HG03565 (cell line): Measurements from ENCODE around the gene POLA1.
"Not testable (repeated sequence)": the region's sequence is repeated elsewhere in the genome, so short reads cannot be mapped to it uniquely, and the experiment has no call there.

Experiments
- ATAC-seq: cut with Tn5 transposase; IDR thresholded peaks from one replicate; pipeline ENCODE4 v1.9.1; 2021; ENCODE audit warnings: mild to moderate bottlenecking, moderate library complexity; ENCODE audit not compliant: unreplicated experiment

POLA1 gene

DNA sequence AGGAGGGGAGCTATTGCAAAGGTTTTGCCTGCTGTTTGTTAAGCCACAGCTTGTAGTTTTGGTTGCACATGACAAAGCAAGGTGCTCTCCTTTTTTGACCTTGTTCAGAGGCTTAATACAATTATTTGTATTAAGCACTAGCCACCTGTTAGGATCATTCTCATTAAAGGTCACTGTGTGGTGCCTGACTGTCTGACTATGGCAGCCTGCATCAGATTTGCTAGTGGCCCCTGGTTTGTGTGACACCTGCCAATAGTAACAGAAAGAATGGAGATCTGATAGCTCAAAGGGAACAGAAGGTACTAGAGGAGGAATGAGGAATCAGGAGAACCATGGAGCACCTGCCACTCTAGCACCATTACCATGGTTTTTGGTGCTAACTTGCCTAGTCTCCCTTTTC, 102.5 kb downstream of the POLA1 start:
- no peak for ATAC-seq

- ATAC-seq, result no peak
These were observed 105.4 kb downstream of the POLA1 start for GRCh38 chrX:24799078-24799477.

DNA sequence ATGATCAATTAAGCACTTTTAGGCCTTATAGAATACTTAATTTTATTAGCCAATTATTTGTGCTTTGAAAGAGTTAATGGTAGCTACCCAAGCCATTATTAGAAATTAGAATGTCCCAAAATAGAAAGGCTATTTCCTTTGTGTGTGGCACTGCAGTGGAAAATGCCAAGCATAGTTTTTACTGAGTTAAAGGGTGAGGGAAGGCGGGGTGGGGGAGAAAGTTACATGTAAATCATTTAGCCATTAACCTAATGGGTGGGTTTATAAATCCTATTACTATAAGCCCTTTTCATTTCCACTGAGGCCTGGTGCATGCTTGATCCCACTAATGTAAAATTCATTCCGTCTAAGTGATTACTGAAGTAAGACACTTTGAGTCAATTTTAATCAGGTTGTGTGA, 105.8 kb downstream of the POLA1 start:
- no peak for ATAC-seq

- no peak for ATAC-seq
These were observed 111.5 kb downstream of the POLA1 start for GRCh38 chrX:24805201-24805600.

- not testable (repeated sequence) for ATAC-seq
These were observed 126.1 kb downstream of the POLA1 start for GRCh38 chrX:24819807-24820206.

GRCh38 chrX:24828147-24828546, 134.4 kb downstream of the POLA1 start:
- ATAC-seq, result no peak

DNA sequence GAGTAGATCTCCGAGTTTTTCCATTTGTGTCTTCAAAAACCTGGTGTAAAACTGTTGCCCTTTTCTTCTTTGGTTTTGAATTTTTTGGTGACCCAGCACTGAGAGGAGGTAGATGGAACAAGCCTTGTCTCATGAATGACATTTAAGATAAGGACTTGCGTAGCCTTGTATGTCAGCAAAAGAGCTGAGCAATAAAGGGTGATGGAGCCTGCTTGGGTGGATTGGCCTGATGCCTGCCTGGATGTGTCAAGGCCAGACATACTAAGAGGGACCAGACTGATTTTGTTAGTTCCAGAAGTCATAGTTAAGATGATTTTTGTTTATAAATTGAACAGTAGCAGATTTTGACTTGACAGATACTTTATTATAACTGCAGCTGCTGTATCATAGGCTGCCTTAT, 134.9 kb downstream of the POLA1 start:
- ATAC-seq, result no peak

DNA sequence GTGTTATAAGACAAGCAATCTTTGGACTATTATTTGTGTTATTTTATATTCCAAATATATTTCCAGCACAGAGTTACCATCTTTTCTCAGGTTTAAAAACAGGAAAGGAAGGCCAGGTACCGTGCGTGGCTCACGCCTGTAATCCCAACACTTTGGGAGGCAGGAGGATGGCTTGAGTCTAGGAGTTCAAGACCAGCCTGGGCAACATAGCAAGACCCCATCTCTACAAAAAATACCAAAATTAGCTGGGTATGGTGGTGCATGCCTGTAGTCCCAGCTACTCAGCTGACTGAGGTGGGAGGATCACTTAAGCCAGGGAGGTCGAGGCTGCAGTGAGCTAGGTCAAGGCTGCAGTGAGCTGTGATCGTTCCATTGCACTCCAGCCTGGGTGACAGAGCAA, 140.0 kb downstream of the POLA1 start:
- ATAC-seq, result no peak

GRCh38 chrX:24837966-24838365, 144.2 kb downstream of the POLA1 start:
- no peak for ATAC-seq

- no peak for ATAC-seq
These were observed 144.9 kb downstream of the POLA1 start for GRCh38 chrX:24838629-24839028.

DNA sequence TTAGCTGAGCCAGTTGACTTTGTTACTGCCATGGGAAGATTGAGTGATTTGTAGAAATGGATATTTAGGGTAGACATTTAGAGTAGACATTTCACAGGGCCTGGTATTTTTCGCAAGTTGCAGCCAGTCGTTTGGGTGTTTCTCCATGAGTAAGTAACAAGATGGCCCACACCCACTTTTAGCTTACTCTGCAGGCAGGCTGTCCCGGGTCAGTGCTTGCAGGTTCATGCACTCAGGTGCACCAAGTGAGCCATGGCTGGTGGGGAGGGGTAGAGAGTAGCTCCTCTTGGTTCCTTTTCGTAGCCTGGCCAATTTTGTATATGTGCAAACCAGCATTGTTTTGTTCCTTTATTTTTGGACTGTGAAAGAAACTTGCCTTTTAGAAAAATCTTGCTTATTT, 145.6 kb downstream of the POLA1 start:
- no peak for ATAC-seq

DNA sequence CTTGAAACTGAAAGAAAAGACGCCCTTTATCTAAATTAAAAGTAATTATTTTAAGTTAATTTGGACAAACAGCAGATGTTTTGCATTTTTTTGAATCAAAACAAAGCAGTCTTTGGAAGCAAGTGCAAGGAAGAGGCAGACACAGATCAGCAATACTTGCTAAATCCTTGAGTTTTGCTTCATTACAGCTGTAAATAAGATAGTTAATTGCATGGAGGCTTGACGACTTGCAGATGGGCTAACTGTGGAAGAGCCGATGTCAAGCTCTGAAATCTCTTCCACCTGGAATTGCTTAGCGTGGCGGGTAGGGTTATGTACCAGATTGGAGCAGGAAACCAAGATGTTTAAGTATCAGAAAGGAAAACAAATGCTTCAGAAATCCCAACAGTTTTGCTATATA, 148.8 kb downstream of the POLA1 start:
- ATAC-seq, result no peak

GRCh38 chrX:24846550-24847150, 152.9 kb downstream of the POLA1 start:
- no peak for ATAC-seq

DNA sequence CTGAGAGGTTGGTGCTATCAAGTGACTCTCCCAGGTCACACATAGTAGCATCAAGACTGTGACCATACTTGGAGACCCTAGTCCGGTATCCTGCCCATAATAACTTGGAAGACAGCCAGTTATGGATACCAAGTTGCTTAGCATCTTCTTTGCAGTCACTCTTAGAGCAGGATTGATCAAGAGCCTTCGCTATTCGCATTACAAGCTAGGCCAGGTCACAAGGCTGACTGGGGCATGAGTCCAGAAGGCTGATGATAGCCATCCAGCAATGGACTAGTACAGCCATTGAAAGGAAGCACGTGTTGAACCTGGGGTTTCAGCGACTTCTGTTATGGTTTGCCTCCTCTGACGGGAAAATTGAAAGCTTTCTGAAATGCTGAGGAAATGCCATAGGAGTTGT, 157.6 kb downstream of the POLA1 start:
- no peak for ATAC-seq

GRCh38 chrX:24851780-24852179, 158.1 kb downstream of the POLA1 start:
- ATAC-seq, result no peak

DNA sequence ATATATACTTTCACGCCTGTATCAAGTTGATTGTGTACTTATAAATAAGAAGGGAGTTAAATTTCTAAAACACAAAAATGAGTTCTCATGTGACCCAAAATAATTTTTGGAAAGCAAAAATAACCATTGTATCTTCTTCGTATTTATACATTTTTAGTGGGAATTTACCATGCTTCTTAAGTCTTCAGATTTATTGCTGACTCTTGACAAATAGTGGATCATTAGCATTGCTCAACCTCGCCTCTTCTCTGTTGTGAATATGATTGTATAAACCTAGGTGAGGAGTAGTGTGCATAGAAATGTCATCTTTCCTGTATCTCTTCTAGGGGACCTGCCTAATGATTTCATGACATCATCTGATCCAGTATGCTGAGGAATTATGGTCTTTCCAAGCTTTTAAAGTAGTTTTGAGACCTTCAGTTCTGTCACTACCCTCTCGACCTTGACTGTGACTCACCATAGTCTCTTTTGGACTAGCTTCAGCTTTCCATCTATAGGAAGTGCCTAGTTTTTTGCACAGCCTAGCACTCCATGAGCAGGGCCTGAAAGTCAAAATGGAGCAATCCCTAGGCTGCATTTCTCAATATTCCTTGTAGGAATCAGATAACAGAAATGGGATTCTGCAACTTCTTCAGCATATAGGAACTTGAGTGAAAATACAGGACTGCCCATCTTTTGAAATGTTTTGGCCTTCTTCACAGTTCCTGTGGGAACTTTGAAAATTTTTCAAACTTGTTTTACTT, 164.5 kb downstream of the POLA1 start:
- ATAC-seq, result no peak

DNA sequence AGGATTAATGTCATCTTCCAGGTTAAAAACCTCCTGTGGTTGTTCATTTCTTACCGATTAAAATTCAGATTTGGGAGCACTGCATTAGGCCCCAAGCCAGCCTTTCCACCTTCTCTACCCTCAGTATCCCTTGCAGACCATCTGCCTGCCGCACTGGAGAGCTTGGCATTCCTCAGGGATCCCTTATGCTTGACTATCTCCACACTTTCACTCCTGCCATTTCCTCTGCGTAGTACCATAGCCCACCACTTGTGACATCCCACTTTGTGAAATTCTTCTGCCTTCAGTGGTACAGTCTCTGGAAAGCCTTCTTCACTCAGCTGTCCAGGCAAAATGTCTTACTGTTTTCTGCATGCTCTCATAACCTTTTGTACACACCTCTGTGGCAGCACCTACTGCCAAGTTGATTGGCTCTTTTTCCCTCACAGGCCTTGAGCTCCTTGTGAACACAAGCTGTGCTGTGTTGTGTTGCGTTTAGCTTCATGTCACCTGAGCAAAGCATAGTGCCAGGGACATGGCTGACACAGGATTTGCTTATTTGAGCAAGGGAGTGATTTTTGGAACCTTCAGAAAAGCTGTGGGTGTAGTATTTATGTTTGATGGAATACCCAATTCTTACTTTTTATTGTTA, 165.6 kb downstream of the POLA1 start:
- no peak for ATAC-seq

GRCh38 chrX:24860140-24860539, 166.4 kb downstream of the POLA1 start:
- no peak for ATAC-seq

GRCh38 chrX:24862343-24862742, 168.6 kb downstream of the POLA1 start:
- ATAC-seq, result no peak

GRCh38 chrX:24863779-24864178, 170.1 kb downstream of the POLA1 start:
- not testable (repeated sequence) for ATAC-seq

DNA sequence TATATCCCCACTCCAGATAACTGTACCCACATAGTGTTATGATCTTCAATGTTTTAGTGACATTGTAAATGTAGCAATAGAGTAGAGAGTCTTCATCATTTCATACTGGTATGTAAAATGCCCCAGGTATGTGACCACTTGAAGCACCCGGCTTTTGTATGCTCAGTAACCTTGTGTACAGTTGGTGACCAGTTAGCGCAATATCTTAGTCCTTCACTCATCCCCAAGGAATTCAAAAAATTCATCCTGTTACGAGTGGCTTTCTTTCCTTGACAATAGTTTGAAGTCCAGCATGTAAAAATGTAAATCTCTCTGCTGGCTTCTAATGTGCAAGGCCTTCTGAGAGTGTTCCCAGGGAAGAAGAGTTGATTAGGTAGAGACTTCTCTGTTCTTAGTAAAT, 176.4 kb downstream of the POLA1 start:
- no peak for ATAC-seq

- ATAC-seq, result no peak
These were observed 181.0 kb downstream of the POLA1 start for GRCh38 chrX:24874604-24875247.
